ENCODE data around the gene SUMF1. TPM values are rescaled to one million over a fixed set of nuclear protein-coding genes. Genes with fewer than 3 reads are reported as not detected.

The SUMF1 gene
- total and polyA plus RNA-seq, 2 of the 4 experiments (the other 2 are of a cell fraction): 26.3 to 38.4 TPM

- H3K56ac ChIP-seq (ENCODE audit: extremely low read depth, insufficient read depth, low read length): no peak overlapping the region
- H3K4me2 ChIP-seq (ENCODE audit: low read depth, low read length): no peak overlapping the region
- ChIA-PET POLR2A (ENCODE audit: unreplicated experiment) (no interaction called here), CTCF (interaction anchor here (0.6 kb wide), 1 partner anchor 8 kb away, joined by 3 read pairs; no protein-coding TSS in a partner anchor)
- H3K18ac ChIP-seq (ENCODE audit: low read depth, low read length): peak overlapping the region; percentile 78; the same call in 1 of the 2 replicates
- DNase-seq (peak; percentile 83), ATAC-seq (ENCODE audit: low read depth) (peak; percentile 62; the same call in 1 of the 2 replicates)
- dilution Hi-C loops (cut with HindIII; ENCODE audit: low sequenced_read_pairs, unreplicated experiment) (no loop called here), intact Hi-C loops (cut with micrococcal nuclease) (no loop called here), in situ Hi-C loops (cut with MboI; ENCODE audit: low sequenced_read_pairs) (no loop called here)
- peak overlapping the region; percentile 7 for H2BK5ac ChIP-seq (ENCODE audit: low read depth, low read length, poor library complexity, severe bottlenecking)
- no peak overlapping the region for H3K4me3 ChIP-seq (ENCODE audit: insufficient read depth, low read depth, low read length)
- H3K4ac ChIP-seq (ENCODE audit: low read depth, low read length): no peak overlapping the region
- no peaks in the 10 kb centered on the region for H3K27me3 ChIP-seq (ENCODE audit: control insufficient read depth, insufficient read depth, low read length)
- no peak overlapping the region for H2AK9ac ChIP-seq (replicated peaks; ENCODE audit: low read depth, low read length, poor library complexity)
- H3K36me3 ChIP-seq (ENCODE audit: control insufficient read depth, insufficient read depth, low read length): no peaks in the 10 kb centered on the region
- H4K91ac ChIP-seq (ENCODE audit: insufficient read depth, low read depth, low read length): no peak overlapping the region
- H3K14ac ChIP-seq (replicated peaks; ENCODE audit: low read depth, low read length): no peak overlapping the region
- H4K8ac ChIP-seq (ENCODE audit: low read depth in 2 of 2, low read length in 2 of 2): no peak overlapping the region
- no peak overlapping the region for H3K23ac ChIP-seq (ENCODE audit: low read depth, low read length)
- H2AK5ac ChIP-seq (ENCODE audit: low read depth, low read length): no peak overlapping the region
- no peak overlapping the region; the same call in 1 of the 2 replicates for H4K5ac ChIP-seq (ENCODE audit: low read depth, low read length)
- no peak overlapping the region for H2BK120ac ChIP-seq (ENCODE audit: low read depth, low read length)
- no peak overlapping the region for H2BK20ac ChIP-seq (ENCODE audit: low read depth, low read length)
- no peaks in the 10 kb centered on the region for H3K9me3 ChIP-seq (ENCODE audit: control insufficient read depth, insufficient read depth, low read length)
- no TSS peak for BruUV-seq (replicated peaks)
- no peak overlapping the region for H3K27ac ChIP-seq (ENCODE audit: insufficient read depth, low read length)
- no peak for TF ChIP-seq CHD1 (IDR thresholded peaks at IDR 0.05; ENCODE audit: low read depth, low read length)
- no peak for TF ChIP-seq RCOR1 (IDR thresholded peaks at IDR 0.05; ENCODE audit: insufficient replicate concordance, low read length)
- no peak for TF ChIP-seq POLR2A (IDR thresholded peaks at IDR 0.05; ENCODE audit: low read depth, low read length)
- TF ChIP-seq USF2 (IDR thresholded peaks at IDR 0.05; ENCODE audit: low read depth, low read length): peak; percentile 36; the same call in 1 of the 2 replicates
- TF ChIP-seq ELK1 (IDR thresholded peaks at IDR 0.05; ENCODE audit: borderline replicate concordance, low read depth, low read length): no peak
- TF ChIP-seq BHLHE40 (IDR thresholded peaks at IDR 0.05; ENCODE audit: low read depth, low read length): no peak
- TF ChIP-seq NFE2L2 (IDR thresholded peaks at IDR 0.05; ENCODE audit: low read depth, low read length): peak; percentile 59; the same call in 1 of the 2 replicates
- peak; percentile 51 for TF ChIP-seq FOS (IDR thresholded peaks at IDR 0.05; ENCODE audit: low read depth, low read length)
- no peak for TF ChIP-seq CTCF (conservative IDR thresholded peaks at IDR 0.05; ENCODE audit: low read depth, low read length)
- no peak for TF ChIP-seq SMC3 (IDR thresholded peaks at IDR 0.05; ENCODE audit: low read depth, low read length)
- H3K79me1 ChIP-seq (ENCODE audit: low read depth in 1 of 2, low read length in 2 of 2): peaks cover 2 to 7% of the 10 kb centered on the region in 2 experiments; a peak in 1 of 4 replicates
- no peaks in the 10 kb centered on the region for H4K20me1 ChIP-seq (ENCODE audit: insufficient read depth, low read length)
- H2AFZ ChIP-seq (replicated peaks; ENCODE audit: low read length, poor library complexity): no peak overlapping the region
- H3K9me1 ChIP-seq (ENCODE audit: insufficient read depth, low read length): peaks cover 10% of the 10 kb centered on the region
- peaks cover 10% of the 10 kb centered on the region for H3K4me1 ChIP-seq (ENCODE audit: control insufficient read depth, insufficient read depth, low read length)
- no CpG with 5 or more reads among the region's 2 CpGs for WGBS, 2 experiments (ENCODE audit: extremely low coverage in 2 of 2, insufficient read length in 1 of 2)
- no peak overlapping the region for H3K9ac ChIP-seq (ENCODE audit: low read depth, low read length)
- no peak overlapping the region for H2BK15ac ChIP-seq (ENCODE audit: low read depth, low read length)
These were observed 45.9 kb downstream of the SUMF1 start for GRCh38 chr3:4421121-4421520.
